Common myeloid progenitor, CD34-positive (primary cell): ENCODE measurements around the gene ZNF274.
A peak's percentile ranks its signal among the peaks of the same experiment; 100 is the strongest.

Source experiments
- CTCF ChIA-PET: fragments of 350-600 bp; sonication (Branson Sonifier 250); formaldehyde crosslinking; loops from one replicate; lab custom pipeline; 2021; ENCODE audit warnings: antibody characterized with exemption; lab: Charles Lee
- POLR2A ChIA-PET: fragments of 350-600 bp; sonication (Branson Sonifier 250); formaldehyde crosslinking; loops from one replicate; lab custom pipeline; 2021; ENCODE audit warnings: antibody characterized with exemption; lab: Charles Lee
- DNase-seq, 3 donors: peaks; one replicate each; pipeline versions ENCODE4 v3.0.0 to v3.0.0-alpha.2; 2013
- H3K27ac ChIP-seq, 2 experiments: 1 replicate in 1 of 2; 2 replicates in 1 of 2; pipeline ENCODE4 v1.7.0; 2013; ENCODE audit warnings: inconsistent platforms in 2 of 2, low read length in 2 of 2, mild to moderate bottlenecking in 2 of 2, low read depth in 1 of 2, moderate library complexity in 1 of 2; ENCODE audit not compliant: severe bottlenecking in 2 of 2, insufficient read depth in 1 of 2, poor library complexity in 1 of 2
- H3K27me3 ChIP-seq, 5 experiments: replicated peaks in 2 of 5; 1 replicate in 3 of 5; 2 replicates in 2 of 5; pipeline versions ENCODE4 v1.6.1 to v1.7.0; 2013; ENCODE audit warnings: low read length in 4 of 5, mild to moderate bottlenecking in 2 of 5, moderate library complexity in 2 of 5, inconsistent platforms in 1 of 5; ENCODE audit not compliant: insufficient read depth in 5 of 5, control insufficient read depth in 4 of 5
- H3K36me3 ChIP-seq, 4 experiments: 1 replicate in 2 of 4; 2 replicates in 2 of 4; pipeline versions ENCODE4 v1.6.1 to v1.7.0; 2013; ENCODE audit warnings: low read length in 3 of 4, control low read depth in 1 of 4, mild to moderate bottlenecking in 1 of 4; ENCODE audit not compliant: control insufficient read depth in 4 of 4, insufficient read depth in 4 of 4
- H3K4me1 ChIP-seq, 4 experiments: 1 replicate in 3 of 4; 2 replicates in 1 of 4; pipeline versions ENCODE4 v1.6.1 to v1.7.1; 2013; ENCODE audit warnings: low read length in 3 of 4, mild to moderate bottlenecking in 3 of 4, control low read depth in 1 of 4, inconsistent platforms in 1 of 4, moderate library complexity in 1 of 4; ENCODE audit not compliant: control insufficient read depth in 4 of 4, insufficient read depth in 4 of 4; ENCODE audit errors: control extremely low read depth in 1 of 4
- H3K4me3 ChIP-seq, 7 experiments: 1 replicate in 4 of 7; 2 replicates in 3 of 7; pipeline versions ENCODE4 v1.5.1 to v1.7.0; 2013; ENCODE audit warnings: mild to moderate bottlenecking in 7 of 7, low read length in 6 of 7, moderate library complexity in 6 of 7, inconsistent platforms in 2 of 7, low read depth in 2 of 7, control low read depth in 1 of 7; ENCODE audit not compliant: insufficient read depth in 4 of 7, control insufficient read depth in 1 of 7; ENCODE audit errors: extremely low read depth in 1 of 7
- H3K9me3 ChIP-seq, 5 experiments: 1 replicate in 4 of 5; 2 replicates in 1 of 5; pipeline versions ENCODE4 v1.6.1 to v1.7.1; 2013; ENCODE audit warnings: low read length in 4 of 5, mild to moderate bottlenecking in 2 of 5, inconsistent platforms in 1 of 5, low read depth in 1 of 5, moderate library complexity in 1 of 5; ENCODE audit not compliant: control insufficient read depth in 4 of 5, insufficient read depth in 2 of 5; ENCODE audit errors: control extremely low read depth in 1 of 5
- WGBS: methylation state at CpG from one replicate; pipeline ENCODE4 v1.1.5; 2013; ENCODE audit not compliant: insufficient coverage; 5-methylcytosine and 5-hydroxymethylcytosine counted together

The ZNF274 gene

DNA sequence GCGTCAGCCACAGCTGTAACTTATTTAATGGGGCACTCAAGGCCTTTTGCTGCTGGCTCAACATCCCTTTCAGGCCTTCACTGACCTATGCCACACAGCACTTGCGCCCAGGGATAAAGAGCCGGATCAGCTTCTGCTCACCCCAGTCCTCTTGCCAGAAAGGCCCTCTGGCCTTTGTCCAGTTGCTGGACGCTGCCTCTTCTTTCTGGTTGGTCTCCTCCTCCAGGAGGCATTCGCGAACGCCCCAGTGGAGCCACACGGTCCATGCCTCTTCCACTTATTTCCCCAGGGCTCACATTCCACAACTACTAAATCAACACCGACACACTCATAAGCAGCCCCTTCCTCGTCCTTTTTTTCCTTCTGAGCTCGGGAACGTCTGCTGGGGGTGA, 28.6 kb upstream of the ZNF274 start:
- peak overlapping the region; percentile 64 to 97 (median 94) for H3K4me3 ChIP-seq
- DNase-seq, result no peak
- peaks cover 0 to 10% (median 0%) of the 10 kb centered on the region in 5 experiments for H3K9me3 ChIP-seq
- H3K27me3 ChIP-seq, result no peaks in the 10 kb centered on the region
- no peaks in the 10 kb centered on the region for H3K36me3 ChIP-seq
- peaks cover 0 to 26% (median 14%) of the 10 kb centered on the region in 4 experiments for H3K4me1 ChIP-seq
- WGBS, result 28% methylated on average over 8 of the region's 12 CpGs
- ChIA-PET POLR2A (no interaction called here), CTCF (interaction anchor here (0.6 to 6.3 kb wide), 6 partner anchors 53 to 751 kb away, joined by 3 to 61 read pairs (median 3); partner anchors contain the start of gene ZNF606)
- H3K27ac ChIP-seq, result peak overlapping the region; percentile 61 to 79

DNA sequence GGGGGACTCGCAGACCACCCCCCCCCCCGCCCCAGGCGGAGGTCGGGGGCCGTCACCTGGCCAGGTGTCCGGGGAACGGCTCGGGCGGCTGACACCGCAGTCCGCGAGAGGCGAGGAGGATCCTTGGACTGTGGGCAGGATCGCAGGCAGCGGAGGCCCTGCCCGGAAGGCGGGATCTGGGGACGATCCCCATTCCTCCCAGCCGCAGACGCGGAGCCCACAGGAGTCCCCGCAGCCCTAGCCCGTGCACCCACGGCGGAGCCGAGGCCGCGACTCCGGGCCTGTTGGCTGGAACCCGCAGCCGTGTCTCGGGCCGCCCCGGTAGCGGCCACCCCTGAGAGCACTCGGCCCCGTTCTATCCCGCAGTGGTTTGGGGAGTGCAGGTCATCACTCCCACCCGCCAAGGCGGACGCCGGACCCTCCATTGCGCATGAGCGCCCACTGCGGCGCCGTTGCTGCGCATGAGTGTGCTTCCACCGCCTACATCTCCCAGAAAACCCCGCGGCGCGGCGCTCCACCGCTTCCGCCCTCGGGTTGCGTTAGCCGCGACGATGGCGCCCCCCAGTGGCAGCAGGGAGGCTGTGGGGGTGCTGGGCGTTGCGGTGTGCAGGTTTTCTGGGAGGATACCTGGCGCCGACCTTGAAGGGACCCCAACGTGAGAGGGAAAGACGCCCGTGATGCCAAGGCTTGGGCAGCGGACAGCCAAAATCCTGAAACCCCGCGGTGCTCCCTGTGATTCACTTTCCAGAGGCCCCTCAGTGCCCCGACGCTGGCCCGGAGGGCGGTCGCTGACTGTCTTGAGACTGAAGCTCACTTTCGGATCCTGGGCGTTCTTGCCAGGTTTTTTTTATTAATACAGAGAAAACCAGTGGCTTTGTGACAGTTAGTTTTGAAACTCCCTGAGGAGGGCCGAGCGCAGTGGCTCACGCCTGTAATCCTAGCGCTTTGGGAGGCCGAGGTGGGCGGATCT, 27.9 kb upstream of the ZNF274 start:
- Histone ChIP-seq H3K36me3 (no peaks in the 10 kb centered on the region), H3K4me1 (peaks cover 0 to 21% (median 12%) of the 10 kb centered on the region in 4 experiments), H3K27ac (peak overlapping the region; percentile 61 to 79), H3K27me3 (no peaks in the 10 kb centered on the region), H3K9me3 (peaks cover 0 to 12% (median 0%) of the 10 kb centered on the region in 5 experiments), H3K4me3 (peak overlapping the region; percentile 64 to 97 (median 94))
- WGBS, result 6% methylated on average over 57 of the region's 85 CpGs
- ChIA-PET POLR2A (no interaction called here), CTCF (interaction anchor here (0.5 to 6.3 kb wide), 7 partner anchors 60 to 752 kb away, joined by 3 to 61 read pairs (median 3); partner anchors contain the start of gene ZNF606)
- peak; percentile 91 to 96 (median 93) for DNase-seq

DNA sequence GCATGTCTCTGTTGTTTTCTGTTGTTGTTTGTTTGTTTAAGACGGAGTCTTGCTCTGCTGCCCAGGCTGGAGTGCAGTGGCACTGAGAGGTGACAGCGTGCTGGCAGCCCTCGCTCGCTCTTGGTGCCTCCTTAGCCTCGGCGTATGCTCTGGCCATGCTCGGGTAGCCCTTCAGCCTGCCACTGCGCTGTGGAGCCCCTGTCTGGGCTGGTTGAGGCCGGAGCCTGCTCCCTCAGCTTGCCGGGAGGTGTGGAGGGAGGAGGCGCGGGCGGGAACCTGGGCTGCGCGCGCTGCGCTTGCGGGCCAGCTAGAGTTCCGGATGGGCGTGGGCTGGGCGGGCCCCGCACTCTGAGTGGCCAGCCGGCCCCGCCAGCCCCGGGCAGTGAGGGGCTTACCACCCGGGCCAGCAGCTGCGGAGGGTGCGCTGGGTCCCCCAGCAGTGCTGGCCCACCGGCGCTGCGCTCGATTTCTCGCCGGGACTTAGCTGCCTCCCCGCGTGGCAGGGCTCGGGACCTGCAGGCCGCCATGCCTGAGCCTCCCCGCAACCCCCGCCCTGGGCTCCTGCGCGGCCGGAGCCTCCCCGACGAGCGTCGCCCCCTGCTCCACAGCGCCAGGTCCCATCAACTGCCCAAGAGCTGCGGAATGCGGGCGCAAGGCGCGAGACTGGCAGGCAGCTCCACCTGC, 25.7 kb upstream of the ZNF274 start:
- WGBS, result 93% methylated on average over 47 of the region's 53 CpGs
- ChIA-PET CTCF (interaction anchor here (1.0 to 6.3 kb wide), 2 partner anchors 14 to 135 kb away, joined by 3 to 61 read pairs; no protein-coding TSS in a partner anchor), POLR2A (no interaction called here)
- peaks cover 0 to 15% (median 9%) of the 10 kb centered on the region in 4 experiments for H3K4me1 ChIP-seq
- no peaks in the 10 kb centered on the region for H3K36me3 ChIP-seq
- H3K4me3 ChIP-seq, result no peak overlapping the region
- H3K27me3 ChIP-seq, result no peaks in the 10 kb centered on the region
- no peak overlapping the region for H3K27ac ChIP-seq
- DNase-seq, result no peak
- H3K9me3 ChIP-seq, result peaks cover 2 to 24% (median 3%) of the 10 kb centered on the region in 5 experiments

DNA sequence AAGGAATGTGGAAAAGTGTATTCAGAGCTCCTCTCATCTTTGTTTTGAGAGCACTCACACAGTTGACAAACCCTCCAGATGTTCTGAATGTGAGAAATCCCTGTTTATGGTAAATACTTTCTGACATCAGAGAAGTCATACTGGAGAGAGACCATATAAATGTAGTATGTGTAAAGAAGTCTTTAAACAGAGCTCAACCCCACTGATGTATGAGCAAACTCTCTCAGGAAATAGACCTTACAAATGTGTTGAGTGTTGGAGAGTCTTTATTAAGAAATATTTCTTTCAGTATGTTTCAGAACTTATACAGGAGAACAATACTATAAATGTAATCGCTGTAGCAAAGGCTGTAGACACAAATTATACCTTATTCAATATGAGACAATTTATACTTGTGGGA, 16.6 kb upstream of the ZNF274 start:
- Histone ChIP-seq H3K27ac (no peak overlapping the region), H3K9me3 (peaks cover 22 to 72% (median 43%) of the 10 kb centered on the region in 5 experiments), H3K36me3 (no peaks in the 10 kb centered on the region), H3K4me3 (no peak overlapping the region), H3K4me1 (no peaks in the 10 kb centered on the region), H3K27me3 (no peaks in the 10 kb centered on the region)
- no CpG with 5 or more reads among the region's 1 CpG for WGBS
- POLR2A ChIA-PET, result no interaction called here
- no peak for DNase-seq
- CTCF ChIA-PET, result no interaction called here

DNA sequence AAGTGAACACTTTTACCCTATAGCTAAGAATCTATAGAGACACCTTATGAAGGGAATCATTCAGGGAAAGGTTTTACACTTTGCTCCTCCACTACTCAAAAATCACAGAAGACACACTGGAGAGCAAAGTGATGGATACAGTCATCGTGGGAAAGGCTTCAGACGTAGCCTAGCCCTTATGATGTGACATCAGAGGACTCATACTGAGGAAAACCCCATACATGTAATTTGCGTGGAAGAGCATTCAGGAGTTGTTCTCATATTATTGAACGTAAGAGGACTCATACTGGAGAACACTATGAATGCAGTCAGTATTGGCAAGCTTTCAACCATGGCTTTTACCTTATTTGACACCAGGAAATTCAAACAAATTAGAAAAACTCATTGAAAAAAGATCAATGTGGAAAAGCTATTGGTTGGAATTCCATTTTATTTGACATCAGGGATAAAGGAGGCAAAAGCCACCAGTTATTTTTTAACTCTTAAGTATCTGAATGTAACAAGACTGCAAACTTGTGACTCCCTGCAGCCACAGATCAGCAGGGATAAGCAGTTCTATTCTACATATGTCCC, 16.1 kb upstream of the ZNF274 start:
- POLR2A ChIA-PET, result no interaction called here
- DNase-seq, result no peak
- Histone ChIP-seq H3K27ac (no peak overlapping the region), H3K9me3 (peaks cover 21 to 68% (median 43%) of the 10 kb centered on the region in 5 experiments), H3K4me3 (no peak overlapping the region), H3K4me1 (no peaks in the 10 kb centered on the region), H3K36me3 (no peaks in the 10 kb centered on the region), H3K27me3 (no peaks in the 10 kb centered on the region)
- CTCF ChIA-PET, result no interaction called here
- WGBS, result 55% methylated on average over 4 of the region's 4 CpGs

DNA sequence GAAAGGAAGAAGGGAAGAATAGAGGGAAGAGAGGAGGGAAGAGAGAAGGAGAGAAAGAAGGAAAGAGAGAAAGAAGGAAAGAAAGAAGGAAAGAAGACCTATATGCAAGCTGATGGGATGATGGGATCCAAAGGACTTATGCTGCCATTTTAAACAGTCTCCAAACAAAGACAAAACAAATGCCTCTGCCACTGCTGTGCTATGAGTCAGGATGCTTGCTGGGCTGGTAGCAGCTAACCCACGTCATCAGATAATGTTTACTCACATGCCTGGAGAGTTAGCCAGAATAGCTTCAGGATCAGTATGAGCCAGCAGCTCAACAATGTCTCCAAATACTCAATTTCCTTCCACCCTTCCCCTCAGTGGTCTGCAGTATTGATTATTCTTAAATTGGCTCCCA, 12.0 kb upstream of the ZNF274 start:
- Histone ChIP-seq H3K9me3 (peaks cover 16 to 73% (median 33%) of the 10 kb centered on the region in 5 experiments), H3K4me1 (no peaks in the 10 kb centered on the region), H3K27ac (no peak overlapping the region), H3K36me3 (no peaks in the 10 kb centered on the region), H3K27me3 (no peaks in the 10 kb centered on the region), H3K4me3 (no peak overlapping the region)
- DNase-seq, result no peak
- POLR2A ChIA-PET, result interaction anchor here (0.5 kb wide), 1 partner anchor 827 kb away, joined by 3 read pairs; no protein-coding TSS in a partner anchor
- CTCF ChIA-PET, result interaction anchor here (0.6 kb wide), 1 partner anchor 14 kb away, joined by 3 read pairs; no protein-coding TSS in a partner anchor
- WGBS, result no CpG with 5 or more reads among the region's 1 CpG
